Activated CD8-positive, alpha-beta memory T cell treated with anti-CD3 and anti-CD28 coated beads for 48 hours (primary cell): ENCODE measurements around the gene NDUFS7.
A peak's percentile ranks its signal among the peaks of the same experiment; 100 is the strongest.
"Not testable (repeated sequence)": the region's sequence is repeated elsewhere in the genome, so short reads cannot be mapped to it uniquely, and the experiment has no call there.

Experiments used
- DNase-seq, 3 experiments: peaks; one replicate each; pipeline ENCODE4 v3.0.0-alpha.2; 2020; ENCODE audit warnings: low read depth in 2 of 3, low spot score in 2 of 3

The NDUFS7 gene

DNA sequence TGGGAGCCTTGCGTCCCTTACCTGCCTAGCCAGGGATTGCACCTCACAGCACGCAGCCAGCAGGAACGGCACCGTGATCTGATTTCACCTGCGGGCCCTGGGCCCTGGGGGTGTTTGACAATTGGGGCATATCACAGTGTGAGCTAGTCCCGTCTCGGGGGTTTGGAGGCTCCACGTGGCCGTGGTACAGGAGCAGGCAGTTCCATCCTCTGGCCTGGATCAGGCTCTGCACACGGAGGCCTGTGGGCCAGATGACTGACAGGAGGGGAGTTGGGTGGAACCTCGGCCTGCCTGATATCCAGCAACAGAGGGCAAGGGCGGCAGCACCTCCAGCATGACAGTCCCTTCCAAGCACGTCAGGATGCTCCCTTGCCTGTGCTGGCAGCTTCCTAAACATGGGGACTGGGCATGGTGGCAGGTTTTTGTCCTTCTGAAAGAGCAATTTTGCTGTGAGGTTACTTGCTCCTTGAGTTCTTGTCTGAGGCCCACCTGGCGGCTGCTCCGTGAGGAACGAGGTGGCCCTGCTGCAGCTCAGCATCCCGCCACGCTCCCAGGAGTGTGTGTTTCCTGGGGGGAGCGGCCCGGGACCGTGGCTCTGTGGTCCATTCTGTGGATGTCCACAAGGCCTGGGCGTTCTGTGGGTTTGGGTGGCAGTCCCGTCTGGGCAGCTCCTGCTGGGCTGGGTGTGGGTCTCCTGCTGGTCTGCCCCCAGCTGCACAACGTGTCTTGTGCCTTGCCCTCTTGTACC lies 48.2 kb downstream of the NDUFS7 start:
- no peak for DNase-seq

DNA sequence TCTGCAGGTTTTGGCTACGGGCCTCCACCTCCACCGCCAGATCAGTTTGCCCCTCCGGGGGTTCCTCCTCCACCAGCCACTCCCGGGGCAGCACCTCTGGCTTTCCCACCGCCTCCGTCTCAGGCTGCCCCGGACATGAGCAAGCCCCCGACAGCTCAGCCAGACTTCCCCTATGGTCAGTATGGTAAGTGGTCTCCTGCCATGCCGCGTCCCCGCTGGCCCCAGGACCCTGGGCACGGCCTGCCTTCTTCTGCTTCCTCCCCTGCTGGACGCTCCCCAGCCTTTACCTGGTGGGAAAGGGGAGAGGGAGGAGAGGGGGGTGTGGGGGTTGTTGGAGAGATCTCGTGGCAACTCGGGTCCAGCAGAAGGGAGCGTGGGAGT lies 48.8 kb downstream of the NDUFS7 start:
- no peak for DNase-seq

DNA sequence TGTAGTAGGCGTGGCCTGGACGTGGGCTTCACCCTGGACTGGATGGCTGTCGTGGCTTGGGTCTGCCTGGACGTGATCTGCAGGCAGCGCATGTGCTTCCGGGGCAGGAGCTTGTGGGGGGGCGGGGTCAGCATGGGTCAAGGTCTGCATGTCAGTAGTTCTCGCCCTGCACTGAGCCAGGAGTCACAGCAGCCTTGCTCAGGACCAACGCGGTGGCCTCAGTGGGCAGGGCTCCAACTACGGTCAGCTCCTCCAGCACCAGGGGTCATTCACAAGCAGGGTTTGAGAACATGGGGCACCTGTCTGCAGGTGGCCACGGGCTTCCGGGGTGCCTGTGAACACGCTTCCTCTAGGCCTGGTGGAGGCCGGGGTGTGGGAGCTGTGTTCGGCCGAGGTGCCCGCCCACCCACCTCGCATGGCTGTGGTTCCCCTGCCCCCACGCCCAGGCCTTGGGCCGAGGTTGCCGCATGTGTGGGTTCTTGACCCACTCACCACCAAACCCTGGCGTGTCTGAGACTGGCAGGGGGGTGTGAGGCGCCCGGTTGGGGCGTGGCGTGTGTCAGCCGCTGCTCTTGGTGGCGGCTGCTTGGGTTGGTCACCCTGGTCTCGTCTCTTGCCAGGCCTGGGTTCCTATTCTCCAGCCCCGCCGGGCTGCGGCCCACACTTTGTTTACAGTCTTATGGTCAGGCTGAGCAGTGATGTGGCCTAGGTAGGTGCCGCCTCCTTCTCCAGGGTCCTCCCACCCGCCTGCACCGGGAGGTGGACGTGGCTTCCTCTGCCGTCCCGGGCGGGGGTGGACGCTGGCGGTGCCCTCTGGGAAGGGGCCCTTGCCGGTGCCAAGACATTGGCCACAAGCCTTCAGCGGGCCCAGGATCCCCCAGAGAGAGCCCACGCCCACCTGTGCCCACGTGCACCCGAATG lies 49.7 kb downstream of the NDUFS7 start:
- DNase-seq = no peak

DNA sequence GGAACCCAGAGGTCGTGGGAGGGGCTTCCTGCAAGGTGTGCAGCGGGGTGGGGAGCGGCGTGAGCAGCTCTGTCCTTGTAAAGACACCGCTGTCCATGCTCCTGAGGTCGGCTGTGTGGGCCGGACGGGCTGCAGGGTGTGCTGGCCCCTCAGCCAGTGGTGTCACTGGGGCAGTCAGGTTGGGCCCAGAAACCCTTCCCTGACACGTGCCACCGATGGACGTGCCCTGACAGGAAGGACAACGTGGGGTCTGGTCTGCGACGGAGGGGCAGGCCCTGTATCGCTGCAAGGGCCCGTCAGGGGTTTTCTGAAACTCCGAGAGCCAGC lies 50.3 kb downstream of the NDUFS7 start:
- no peak for DNase-seq

DNA sequence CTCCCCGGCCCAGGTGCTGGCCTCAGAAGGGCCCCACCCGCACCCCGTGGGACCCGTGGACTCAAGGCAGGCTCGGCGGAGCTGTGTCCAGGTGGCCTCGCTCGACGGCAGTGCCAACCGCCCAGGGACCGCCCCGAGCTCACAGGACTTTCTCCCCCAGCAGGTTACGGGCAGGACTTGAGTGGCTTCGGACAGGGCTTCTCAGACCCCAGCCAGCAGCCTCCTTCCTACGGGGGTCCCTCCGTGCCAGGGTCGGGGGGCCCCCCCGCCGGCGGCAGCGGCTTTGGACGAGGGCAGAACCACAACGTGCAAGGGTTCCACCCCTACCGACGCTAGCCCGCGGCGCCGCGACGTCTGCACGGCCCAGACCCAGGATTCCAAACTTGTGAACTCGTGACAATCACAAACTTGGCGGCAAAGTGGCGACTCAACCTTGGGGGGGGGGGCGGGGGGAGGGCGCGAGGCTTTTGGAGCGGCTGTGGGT lies 50.9 kb downstream of the NDUFS7 start:
- DNase-seq = no peak

DNA sequence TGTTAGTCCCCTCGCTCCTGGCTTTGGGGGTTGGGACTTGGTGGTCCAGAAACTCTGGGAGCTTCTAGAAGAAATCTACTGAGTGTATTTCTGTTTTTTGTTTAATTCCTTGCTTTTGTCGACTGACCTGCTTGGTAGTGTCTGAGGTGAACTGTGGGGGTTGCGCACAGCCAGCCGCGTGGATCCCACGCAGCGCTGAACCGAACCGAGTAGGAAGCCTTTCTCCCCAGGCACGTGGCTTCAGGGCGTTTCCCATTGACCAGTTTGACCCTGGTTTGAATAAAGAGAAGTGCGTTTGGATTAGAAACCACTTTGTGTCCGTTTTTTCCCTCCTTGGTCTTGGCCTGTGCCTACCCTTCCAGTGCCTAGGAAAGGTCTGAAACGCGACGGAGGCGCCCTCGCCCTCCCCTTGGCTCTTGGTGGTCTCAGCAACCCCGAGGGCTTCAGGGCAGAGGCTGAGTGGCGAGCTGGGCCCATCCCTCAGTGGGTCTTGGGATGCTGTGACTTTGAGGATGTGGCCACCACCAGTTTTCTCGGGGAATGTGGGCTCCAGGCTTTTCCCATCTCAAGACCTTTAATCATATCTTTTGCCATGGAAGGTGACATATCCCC lies 51.8 kb downstream of the NDUFS7 start:
- DNase-seq = no peak

DNA sequence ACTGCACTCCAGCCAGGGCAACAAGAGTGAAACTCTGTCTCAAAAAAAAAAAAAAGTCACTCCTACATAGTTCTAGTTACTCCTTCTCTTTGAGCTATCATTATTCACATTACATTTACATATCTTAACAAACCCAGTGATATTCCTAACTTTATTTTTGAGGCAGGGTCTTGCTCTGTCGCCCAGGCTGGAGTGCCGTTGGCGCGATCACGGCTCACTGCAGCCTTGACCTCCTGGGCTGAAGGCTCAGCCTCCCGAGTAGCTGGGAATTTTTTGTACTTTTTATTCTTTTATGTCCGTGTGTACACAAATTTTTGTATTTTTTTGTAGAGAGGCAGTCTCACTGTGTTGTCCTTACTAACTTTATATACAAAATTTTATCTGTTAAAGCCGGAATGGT lies 53.9 kb downstream of the NDUFS7 start:
- DNase-seq = no peak

DNA sequence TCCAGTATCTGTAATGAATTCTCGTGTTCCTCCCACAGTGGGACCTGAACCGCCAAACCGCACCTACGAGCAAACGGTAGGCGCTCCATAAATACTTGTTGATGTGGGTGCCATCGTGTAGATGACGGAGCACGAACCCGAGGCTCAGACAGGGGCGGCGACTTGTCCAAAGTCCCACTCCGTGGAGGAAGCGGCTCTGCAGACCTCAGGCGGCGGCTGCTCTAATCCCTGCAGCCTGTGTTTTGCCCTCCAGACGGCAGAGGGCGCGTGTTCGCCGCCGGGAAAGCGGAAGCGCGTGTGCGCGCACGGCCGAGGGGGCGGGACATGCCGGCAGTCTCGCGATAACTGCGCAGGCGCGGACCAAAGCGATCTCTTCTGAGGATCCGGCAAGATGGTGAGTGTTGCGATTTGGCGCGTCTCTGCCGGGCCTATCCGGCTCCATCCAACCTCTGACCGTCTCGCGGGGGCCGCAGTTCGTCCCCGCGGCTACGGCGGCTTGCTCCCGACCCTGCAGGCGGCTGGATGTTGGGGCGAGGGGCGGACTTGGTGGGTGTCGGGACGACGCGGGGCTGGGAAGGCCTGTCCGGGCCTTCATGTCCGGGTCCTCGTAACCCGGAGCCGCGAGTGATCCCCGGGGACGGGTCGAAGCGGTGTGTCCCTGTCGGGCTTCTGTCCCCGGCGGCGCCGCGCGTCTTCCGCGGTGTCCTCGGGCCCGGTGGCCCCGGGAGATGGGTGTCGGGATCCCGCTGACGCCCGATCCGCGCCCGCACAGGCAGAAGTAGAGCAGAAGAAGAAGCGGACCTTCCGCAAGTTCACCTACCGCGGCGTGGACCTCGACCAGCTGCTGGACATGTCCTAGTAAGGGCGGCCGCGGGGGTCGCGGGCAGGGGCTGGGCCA lies 54.6 kb downstream of the NDUFS7 start, which contains the start of gene RPS15:
RPS15 (plus strand) TSS at position 362 of the 898 bp plus-strand sequence; CDS start at position 392, 30 bp downstream.
- DNase-seq = peak; percentile 86 to 94 (median 94)

DNA sequence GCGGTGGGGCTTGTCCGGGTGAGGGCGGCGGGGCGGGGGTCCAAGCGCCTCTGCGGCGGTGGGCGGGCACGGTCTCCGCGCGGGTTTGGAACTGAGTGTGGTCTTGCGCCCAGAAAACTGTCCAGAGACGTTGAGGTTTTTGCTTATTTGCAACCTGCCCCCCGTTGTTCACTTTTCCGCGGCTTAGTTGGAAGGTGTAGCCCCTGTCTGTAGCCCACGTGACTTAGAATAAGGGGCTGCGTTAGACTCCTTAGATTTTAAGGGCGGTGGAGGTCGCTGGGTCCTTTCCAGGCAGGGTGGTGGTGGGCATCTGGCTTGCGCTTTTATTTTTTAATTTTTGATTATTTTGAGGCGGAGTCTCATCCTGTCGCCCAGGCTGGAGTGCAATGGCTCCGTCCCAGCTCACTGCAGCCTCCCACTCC lies 55.2 kb downstream of the NDUFS7 start:
- DNase-seq = no peak

DNA sequence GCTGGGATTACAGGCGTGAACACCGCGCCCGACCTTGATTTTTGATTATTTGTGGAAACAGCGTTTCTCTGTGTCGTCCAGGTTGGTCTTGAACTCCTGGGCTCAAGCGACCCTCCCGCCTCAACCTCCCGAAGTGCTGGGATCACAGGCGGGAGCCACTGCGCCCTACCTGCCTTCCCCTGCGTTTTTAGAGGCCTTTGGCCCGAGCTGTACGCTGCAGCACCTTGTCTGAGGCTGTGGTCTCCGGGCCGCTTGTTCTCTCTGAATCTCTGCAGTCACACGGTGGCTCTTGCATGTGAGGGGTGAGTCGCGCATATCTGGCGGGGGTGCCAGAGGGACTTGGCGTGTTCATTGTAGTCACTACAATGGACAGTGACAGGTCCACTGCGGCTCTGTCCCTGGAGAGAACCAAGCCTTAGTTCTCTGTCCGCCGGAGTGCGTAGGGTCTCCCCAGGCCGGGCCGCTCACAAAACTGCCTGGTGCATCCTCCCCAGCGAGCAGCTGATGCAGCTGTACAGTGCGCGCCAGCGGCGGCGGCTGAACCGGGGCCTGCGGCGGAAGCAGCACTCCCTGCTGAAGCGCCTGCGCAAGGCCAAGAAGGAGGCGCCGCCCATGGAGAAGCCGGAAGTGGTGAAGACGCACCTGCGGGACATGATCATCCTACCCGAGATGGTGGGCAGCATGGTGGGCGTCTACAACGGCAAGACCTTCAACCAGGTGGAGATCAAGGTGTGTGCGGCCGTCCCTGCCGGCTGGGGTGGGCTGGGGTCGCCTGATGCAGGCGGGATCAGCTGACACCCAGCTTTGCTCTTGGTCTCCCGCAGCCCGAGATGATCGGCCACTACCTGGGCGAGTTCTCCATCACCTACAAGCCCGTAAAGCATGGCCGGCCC lies 56.1 kb downstream of the NDUFS7 start:
- not testable (repeated sequence) for DNase-seq

DNA sequence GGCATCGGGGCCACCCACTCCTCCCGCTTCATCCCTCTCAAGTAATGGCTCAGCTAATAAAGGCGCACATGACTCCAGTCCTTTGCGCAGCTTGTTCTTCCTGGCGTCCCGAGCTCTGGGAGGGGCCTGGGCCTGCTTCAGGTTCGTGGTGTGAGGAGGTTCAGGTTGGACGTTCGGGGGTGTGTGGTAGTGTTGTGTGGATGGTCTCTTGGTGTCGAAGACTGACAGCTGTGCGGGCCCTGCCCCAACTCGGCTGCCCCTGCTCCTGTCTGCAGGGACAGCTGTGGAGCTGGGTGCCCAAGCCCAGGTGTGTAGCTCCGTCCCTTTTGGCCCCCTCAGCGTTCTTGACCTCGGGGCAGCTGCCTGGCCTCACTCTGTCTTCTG lies 56.7 kb downstream of the NDUFS7 start:
- DNase-seq = no peak

DNA sequence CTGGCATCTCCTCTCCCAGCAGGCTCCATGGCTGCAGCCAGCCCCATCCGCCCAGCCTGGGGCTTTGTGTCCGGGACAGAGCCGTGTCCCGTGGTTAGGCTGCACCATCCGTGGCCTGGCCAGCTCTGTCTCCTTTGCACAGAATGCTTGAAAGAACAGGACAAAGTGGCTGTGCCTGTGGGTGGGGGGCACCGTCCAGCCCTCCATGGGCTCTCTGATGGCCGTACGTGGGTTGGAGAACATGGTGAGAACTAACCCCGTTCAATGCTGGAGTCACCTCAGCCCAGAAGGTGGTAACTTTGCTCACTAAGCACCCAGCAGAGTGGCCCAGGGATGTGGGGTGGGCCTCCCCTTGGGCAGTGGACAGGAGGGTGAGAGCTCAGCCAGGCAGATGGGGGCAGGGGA lies 57.3 kb downstream of the NDUFS7 start:
- DNase-seq = no peak

DNA sequence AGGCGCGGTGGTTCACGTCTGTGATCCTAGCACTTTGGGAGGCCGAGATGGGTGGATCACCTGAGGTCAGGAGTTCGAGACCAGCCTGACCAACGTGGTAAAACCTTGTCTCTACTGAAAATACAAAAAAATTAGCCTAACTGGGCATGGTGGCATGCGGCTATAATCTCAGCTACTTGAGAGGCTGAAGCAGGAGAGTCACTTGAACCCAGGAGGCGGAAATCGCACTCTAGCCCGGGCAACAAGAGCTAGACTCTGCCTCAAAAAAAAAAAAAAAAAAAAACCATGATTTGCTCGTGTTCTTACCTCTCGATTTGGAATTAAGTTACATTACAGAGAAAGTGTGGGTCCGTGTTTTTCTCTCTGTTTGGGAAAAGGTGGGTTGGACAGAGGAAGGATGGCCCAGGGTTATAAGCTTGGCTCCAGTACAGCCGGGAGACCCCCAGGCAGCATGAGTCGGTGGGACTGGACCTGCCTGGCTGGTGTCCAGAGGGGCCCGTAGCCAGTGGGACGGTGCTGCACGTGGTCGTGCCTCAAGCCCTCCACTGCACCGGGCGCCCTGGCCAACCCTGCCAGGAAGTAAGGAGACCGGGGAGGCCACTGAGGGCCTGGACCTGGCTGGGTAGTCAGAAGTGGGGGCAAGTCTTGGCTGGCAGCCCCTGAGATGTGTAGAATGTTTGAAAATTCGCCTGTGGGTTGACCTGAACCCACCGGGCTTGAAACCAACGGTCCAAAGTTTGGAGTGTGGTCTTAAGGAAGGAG lies 58.2 kb downstream of the NDUFS7 start:
- no peak for DNase-seq
